ENCODE measurements around the gene PDE3A. TPM values are rescaled to one million over a fixed set of nuclear protein-coding genes. Genes with fewer than 3 reads are reported as not detected.

PDE3A gene
- total RNA-seq, 1 donor: 14.8 TPM

- peaks cover 4% of the 10 kb centered on the region for H3K4me1 ChIP-seq (ENCODE audit: insufficient read depth, low read length)
- no peak overlapping the region for H3K27ac ChIP-seq (ENCODE audit: low read depth, low read length)
- TF ChIP-seq, protein P1, sequence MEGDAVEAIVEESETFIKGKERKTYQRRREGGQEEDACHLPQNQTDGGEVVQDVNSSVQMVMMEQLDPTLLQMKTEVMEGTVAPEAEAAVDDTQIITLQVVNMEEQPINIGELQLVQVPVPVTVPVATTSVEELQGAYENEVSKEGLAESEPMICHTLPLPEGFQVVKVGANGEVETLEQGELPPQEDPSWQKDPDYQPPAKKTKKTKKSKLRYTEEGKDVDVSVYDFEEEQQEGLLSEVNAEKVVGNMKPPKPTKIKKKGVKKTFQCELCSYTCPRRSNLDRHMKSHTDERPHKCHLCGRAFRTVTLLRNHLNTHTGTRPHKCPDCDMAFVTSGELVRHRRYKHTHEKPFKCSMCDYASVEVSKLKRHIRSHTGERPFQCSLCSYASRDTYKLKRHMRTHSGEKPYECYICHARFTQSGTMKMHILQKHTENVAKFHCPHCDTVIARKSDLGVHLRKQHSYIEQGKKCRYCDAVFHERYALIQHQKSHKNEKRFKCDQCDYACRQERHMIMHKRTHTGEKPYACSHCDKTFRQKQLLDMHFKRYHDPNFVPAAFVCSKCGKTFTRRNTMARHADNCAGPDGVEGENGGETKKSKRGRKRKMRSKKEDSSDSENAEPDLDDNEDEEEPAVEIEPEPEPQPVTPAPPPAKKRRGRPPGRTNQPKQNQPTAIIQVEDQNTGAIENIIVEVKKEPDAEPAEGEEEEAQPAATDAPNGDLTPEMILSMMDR (IDR thresholded peaks at IDR 0.05; ENCODE audit: extremely low read depth, low read depth, low read length): no peak
- no peaks in the 10 kb centered on the region for H3K9me3 ChIP-seq (ENCODE audit: low read depth, low read length)
- H3K27me3 ChIP-seq (ENCODE audit: insufficient read depth, low read length): no peaks in the 10 kb centered on the region
- no peaks in the 10 kb centered on the region for H4K20me1 ChIP-seq (ENCODE audit: insufficient read depth, low read length)
- no peak overlapping the region for H3K4me2 ChIP-seq (ENCODE audit: insufficient read depth, low read length)
- no peak overlapping the region for H3K4me3 ChIP-seq (ENCODE audit: insufficient read depth, low read length)
- peaks cover 16% of the 10 kb centered on the region for H3K79me2 ChIP-seq (ENCODE audit: insufficient read depth, low read length)
- no peak for DNase-seq (ENCODE audit: insufficient read length, low spot score, missing footprints)
- peak overlapping the region; percentile 5 for H2AFZ ChIP-seq (ENCODE audit: low read length)
- H3K36me3 ChIP-seq (ENCODE audit: insufficient read depth, low read length): no peaks in the 10 kb centered on the region
These were observed 56.5 kb downstream of the PDE3A start for GRCh38 chr12:20424841-20425240.

- no peaks in the 10 kb centered on the region for H3K9me3 ChIP-seq (ENCODE audit: low read depth, low read length)
- TF ChIP-seq, protein P1 (IDR thresholded peaks at IDR 0.05; ENCODE audit: extremely low read depth, low read depth, low read length): no peak
- no peaks in the 10 kb centered on the region for H3K36me3 ChIP-seq (ENCODE audit: insufficient read depth, low read length)
- no peak overlapping the region for H2AFZ ChIP-seq (ENCODE audit: low read length)
- H3K27me3 ChIP-seq (ENCODE audit: insufficient read depth, low read length): no peaks in the 10 kb centered on the region
- H3K27ac ChIP-seq (ENCODE audit: low read depth, low read length): no peak overlapping the region
- H3K79me2 ChIP-seq (ENCODE audit: insufficient read depth, low read length): peaks cover 6% of the 10 kb centered on the region
- peaks cover 4% of the 10 kb centered on the region for H3K4me1 ChIP-seq (ENCODE audit: insufficient read depth, low read length)
- DNase-seq (ENCODE audit: insufficient read length, low spot score, missing footprints): no peak
- no peaks in the 10 kb centered on the region for H4K20me1 ChIP-seq (ENCODE audit: insufficient read depth, low read length)
- H3K4me2 ChIP-seq (ENCODE audit: insufficient read depth, low read length): no peak overlapping the region
- H3K4me3 ChIP-seq (ENCODE audit: insufficient read depth, low read length): no peak overlapping the region
These were observed 57.9 kb downstream of the PDE3A start for GRCh38 chr12:20426191-20426590.

- no peak for DNase-seq (ENCODE audit: insufficient read length, low spot score, missing footprints)
- H4K20me1 ChIP-seq (ENCODE audit: insufficient read depth, low read length): no peaks in the 10 kb centered on the region
- H3K4me3 ChIP-seq (ENCODE audit: insufficient read depth, low read length): no peak overlapping the region
- peaks cover 4% of the 10 kb centered on the region for H3K4me1 ChIP-seq (ENCODE audit: insufficient read depth, low read length)
- no peak overlapping the region for H3K4me2 ChIP-seq (ENCODE audit: insufficient read depth, low read length)
- no peak overlapping the region for H2AFZ ChIP-seq (ENCODE audit: low read length)
- no peaks in the 10 kb centered on the region for H3K9me3 ChIP-seq (ENCODE audit: low read depth, low read length)
- TF ChIP-seq, protein P1 (IDR thresholded peaks at IDR 0.05; ENCODE audit: extremely low read depth, low read depth, low read length): no peak
- no peak overlapping the region for H3K27ac ChIP-seq (ENCODE audit: low read depth, low read length)
- no peaks in the 10 kb centered on the region for H3K27me3 ChIP-seq (ENCODE audit: insufficient read depth, low read length)
- no peaks in the 10 kb centered on the region for H3K36me3 ChIP-seq (ENCODE audit: insufficient read depth, low read length)
- peaks cover 3% of the 10 kb centered on the region for H3K79me2 ChIP-seq (ENCODE audit: insufficient read depth, low read length)
These were observed 58.6 kb downstream of the PDE3A start for GRCh38 chr12:20426957-20427356.

GRCh38 chr12:20429852-20430251 is 61.5 kb downstream of the PDE3A start:
- peaks cover 6% of the 10 kb centered on the region for H3K79me2 ChIP-seq (ENCODE audit: insufficient read depth, low read length)
- no peak overlapping the region for H3K4me3 ChIP-seq (ENCODE audit: insufficient read depth, low read length)
- no peak overlapping the region for H2AFZ ChIP-seq (ENCODE audit: low read length)
- TF ChIP-seq, protein P1 (IDR thresholded peaks at IDR 0.05; ENCODE audit: extremely low read depth, low read depth, low read length): no peak
- peak overlapping the region; percentile 44 for H3K4me2 ChIP-seq (ENCODE audit: insufficient read depth, low read length)
- H3K27ac ChIP-seq (ENCODE audit: low read depth, low read length): peak overlapping the region; percentile 15
- no peaks in the 10 kb centered on the region for H3K9me3 ChIP-seq (ENCODE audit: low read depth, low read length)
- no peaks in the 10 kb centered on the region for H3K36me3 ChIP-seq (ENCODE audit: insufficient read depth, low read length)
- peak; percentile 38 for DNase-seq (ENCODE audit: insufficient read length, low spot score, missing footprints)
- H3K27me3 ChIP-seq (ENCODE audit: insufficient read depth, low read length): no peaks in the 10 kb centered on the region
- no peaks in the 10 kb centered on the region for H4K20me1 ChIP-seq (ENCODE audit: insufficient read depth, low read length)
- H3K4me1 ChIP-seq (ENCODE audit: insufficient read depth, low read length): peaks cover 2% of the 10 kb centered on the region

Measured in osteoblast (primary cell).